GM18505 (cell line): ENCODE data around the gene ADAMTS12.
A peak's percentile ranks its signal among the peaks of the same experiment; 100 is the strongest.

Source experiments
- ATAC-seq: cut with Tn5 transposase; IDR thresholded peaks from one replicate; pipeline ENCODE4 v1.9.1; 2021; ENCODE audit not compliant: unreplicated experiment
- POLR2A ChIP-seq: IDR thresholded peaks from 4 replicates; pipeline ENCODE4 v1.6.1; 2011; ENCODE audit warnings: borderline replicate concordance; ENCODE audit not compliant: insufficient read depth, insufficient read length; ENCODE audit errors: extremely low read depth

ADAMTS12 gene

DNA sequence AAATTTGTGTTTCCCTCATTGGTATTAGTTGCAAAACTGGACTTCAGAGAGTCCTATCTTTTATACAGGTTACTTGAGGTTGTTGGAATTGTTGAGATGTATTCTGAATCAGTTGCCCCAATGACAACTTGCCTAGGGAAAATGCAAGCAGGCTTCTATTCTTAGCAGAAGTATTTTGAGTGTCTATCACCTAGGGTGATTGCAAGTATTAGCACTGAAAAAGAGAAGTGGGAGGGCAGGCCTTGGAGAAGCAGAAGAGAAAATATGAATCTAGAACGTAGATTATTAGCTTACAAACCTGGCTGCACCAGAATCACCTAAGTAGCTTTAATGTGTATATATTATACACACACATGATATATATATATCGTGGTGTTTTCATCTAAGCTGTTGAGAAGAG is 43.2 kb downstream of the ADAMTS12 start:
- ATAC-seq: peak; percentile 24
- no peak for TF ChIP-seq POLR2A

DNA sequence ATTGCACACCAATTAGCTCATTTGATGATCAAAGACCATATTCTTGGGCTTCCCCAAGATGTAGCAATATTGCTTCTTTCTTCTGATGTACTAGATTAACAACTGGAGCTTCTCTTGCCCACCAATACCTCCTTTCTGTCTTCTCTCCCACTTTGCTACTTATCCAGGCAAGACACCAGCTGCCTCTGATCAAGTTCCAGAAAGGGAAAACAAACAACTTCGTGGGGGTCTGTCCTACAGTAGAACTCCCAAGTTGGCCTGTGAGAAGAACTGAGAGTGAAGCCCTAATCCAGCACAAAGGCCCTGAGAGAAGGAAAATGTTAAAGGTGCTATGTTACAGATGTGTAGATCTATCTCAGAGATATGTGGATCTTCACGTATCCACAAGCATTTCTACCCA is 44.9 kb downstream of the ADAMTS12 start:
- ATAC-seq: no peak
- no peak for TF ChIP-seq POLR2A

DNA sequence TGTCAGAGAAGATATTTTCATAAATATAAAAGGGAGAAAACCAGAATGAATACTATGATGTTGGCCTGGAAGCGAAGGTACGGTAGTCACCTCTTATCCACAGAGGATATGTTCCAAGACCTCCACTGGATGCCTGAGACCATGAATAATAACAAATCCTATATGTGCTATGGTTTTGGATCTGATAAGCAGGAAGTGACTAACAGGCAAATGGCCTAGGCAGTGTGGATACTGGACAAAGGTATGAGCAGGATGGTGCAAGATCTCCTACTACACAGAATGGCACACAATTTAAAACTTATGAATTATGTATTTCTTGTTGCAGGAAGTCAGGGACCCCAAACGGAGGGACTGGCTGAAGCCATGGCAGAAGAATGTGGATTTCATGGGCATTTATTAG is 48.2 kb downstream of the ADAMTS12 start:
- no peak for ATAC-seq

DNA sequence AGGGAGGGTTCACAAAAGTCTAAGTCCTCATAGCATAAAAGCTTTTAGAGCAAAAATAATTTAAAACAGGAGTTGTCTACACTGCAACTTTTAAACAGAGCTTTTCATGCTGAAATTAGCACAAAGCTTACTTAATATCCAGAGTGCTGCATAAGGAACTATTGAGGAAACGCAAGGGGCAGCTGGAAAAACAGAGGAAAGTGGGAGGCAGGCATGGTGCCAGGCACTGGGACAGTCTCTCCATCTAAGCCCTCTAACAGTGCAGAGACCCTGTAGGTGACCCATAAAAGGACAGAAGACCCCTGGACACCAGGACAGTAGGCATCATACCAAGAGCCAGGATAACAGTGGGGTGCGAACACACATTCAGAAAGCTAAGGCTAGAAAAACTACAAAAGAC is 49.3 kb downstream of the ADAMTS12 start:
- ATAC-seq: no peak
- TF ChIP-seq POLR2A: no peak

More for the DNA sequence above, 48.2 kb downstream of the ADAMTS12 start:
- no peak for TF ChIP-seq POLR2A

DNA sequence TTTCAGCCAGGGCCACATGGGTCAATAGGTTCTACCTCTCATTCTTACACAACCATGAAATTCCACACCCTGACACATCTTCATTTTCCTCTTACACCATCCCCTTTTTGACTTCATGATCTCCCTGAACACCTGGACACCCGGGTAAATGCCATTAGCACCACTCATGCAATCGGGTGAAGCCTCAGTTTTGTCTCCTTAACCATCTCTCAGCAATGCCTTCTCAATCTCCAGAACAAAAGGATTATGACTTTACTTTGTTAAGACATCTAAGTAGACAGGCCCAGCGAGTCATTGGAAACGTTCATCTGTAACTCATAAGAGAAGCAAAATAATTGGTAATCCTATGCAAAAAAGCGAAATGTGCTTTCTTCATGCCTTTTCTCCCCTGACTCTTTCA is 49.9 kb downstream of the ADAMTS12 start:
- ATAC-seq: no peak
- TF ChIP-seq POLR2A: no peak

DNA sequence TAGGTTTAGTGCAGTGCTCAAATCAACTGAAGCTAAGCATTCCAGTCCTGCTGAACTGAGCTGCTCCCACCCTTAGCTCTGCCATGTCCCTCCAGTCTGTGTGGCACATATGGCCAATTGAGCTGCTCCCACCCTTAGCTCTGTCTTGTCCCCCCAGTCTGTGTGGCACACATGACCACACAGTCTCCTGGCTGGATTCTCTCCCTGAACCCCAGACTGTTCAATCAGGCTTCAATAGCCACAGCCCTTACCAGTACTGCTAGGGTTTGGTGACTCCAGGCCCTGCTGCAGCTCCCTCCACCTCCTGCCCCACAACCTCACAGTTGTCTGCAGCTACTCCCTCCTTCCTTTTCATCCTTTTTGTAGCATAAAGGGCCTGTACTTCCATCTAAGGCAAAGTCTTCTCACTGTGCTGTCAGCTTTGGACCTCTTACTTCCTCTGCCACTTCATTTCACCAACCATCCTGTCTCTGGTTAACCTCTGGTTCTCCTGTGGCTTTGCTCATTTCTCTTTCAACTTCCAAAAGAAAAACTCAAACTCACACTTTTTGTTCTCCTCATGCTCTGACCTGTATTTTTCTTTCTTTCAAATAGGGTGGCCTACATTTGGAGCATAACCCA is 50.8 kb downstream of the ADAMTS12 start:
- TF ChIP-seq POLR2A: no peak
- peak; percentile 75 for ATAC-seq

DNA sequence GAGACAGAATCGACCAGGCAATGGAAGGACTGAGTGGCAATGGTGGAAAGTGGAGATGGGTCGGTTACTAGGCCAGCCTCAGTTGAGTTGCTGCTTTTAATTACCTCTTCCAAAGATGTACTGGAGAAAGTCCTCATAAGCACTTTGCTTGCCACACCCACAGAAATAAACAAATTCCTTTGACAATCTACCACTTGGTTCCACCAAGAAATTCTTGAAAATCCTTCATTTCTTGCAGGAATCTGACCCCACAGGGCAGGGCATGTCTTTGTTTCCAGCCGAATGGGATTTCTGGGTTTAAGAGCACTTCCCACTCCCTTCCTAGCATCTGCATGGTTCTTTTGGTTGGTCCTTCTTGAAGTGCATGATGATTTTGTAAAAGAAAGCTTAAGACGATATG is 54.5 kb downstream of the ADAMTS12 start:
- ATAC-seq: no peak
- TF ChIP-seq POLR2A: no peak

DNA sequence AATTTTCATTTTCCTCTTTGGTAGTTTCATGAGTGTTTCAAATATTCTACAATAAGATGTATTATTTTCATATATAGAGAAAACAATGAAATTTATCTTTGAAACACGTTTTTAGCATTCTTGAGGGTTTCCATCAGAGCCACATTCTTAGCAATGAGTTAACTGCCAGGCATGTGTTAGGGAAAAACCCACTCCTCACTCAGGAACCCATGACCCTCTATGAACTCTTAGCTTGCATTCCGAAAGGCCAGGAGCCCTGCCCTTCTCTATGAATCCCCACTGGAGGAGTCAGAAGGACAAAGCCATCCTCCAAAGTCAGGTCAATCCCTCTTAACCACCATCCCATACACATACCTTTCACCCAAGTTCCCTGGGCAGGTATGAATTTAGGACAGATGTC is 57.5 kb downstream of the ADAMTS12 start:
- ATAC-seq: no peak
- TF ChIP-seq POLR2A: no peak

DNA sequence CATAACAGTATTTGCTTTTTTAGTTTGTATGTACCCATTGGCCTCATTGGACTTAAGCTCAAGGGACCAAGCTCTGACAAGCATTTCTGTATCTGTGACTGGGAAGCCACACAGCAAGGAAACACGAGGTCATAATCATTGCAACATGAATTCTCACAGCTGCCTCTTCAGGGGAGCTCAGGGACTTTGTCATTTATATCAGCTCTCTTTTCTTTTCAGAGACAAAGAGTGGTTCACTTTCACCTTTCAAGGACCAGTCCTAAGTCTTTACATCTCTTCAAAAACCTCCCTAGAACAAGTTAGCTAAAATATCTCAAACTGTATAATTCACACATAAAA is 58.6 kb downstream of the ADAMTS12 start:
- ATAC-seq: no peak
- TF ChIP-seq POLR2A: no peak

DNA sequence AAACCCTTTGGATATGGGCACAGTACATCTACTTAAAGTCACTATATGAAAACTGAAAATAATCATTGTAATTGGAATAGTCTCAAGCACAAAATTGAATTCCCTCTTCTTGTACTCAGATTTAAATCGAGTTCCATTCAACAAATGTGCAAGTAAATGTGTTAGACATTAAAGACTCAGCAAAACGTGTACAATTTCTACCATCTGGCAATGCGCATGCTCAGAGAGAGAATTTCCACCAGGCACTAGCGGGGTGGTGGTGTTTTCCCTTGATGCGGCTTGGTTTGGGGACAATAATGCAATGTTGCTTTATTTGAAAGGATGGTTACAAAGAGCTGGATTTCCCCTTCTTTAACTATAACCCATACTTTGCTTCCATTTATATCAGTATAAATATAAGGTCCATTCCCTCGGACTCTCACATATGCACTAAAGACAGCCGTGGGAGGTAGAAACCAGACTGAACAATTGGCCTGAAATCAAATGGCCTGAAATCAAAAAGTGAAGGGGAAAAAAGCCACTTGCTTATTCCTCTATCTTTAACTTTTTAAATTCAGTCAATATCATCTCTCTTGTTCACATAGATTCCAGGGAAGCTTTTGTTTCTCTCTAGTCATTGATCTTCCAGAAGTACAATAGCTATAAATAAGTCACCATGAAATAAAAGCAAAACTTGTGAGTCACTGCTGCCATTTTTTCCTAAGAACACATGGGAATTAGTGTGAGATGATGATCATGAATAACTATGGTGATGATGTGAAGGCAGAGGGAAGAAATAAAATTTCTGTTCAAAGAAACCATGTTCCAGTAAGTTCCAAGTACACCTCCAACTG is 59.2 kb downstream of the ADAMTS12 start:
- ATAC-seq: no peak
- TF ChIP-seq POLR2A: no peak

DNA sequence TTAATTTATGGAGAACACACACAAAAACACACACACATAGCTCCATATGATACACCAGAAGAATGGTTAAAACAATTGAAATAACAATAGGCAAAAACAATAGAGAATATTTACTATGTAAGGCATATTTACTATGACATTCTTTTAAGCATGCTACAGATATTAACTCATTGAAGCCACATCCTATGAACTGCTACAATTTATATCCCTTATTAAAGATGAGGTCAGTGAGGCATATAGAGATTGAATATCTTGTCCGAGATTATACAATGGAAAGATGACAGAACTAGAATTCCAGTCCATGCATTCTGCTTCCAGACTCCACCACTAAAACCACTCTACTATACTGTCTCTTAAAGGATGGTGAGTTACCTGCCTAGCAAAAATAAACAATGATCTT is 60.7 kb downstream of the ADAMTS12 start:
- no peak for ATAC-seq
- no peak for TF ChIP-seq POLR2A

DNA sequence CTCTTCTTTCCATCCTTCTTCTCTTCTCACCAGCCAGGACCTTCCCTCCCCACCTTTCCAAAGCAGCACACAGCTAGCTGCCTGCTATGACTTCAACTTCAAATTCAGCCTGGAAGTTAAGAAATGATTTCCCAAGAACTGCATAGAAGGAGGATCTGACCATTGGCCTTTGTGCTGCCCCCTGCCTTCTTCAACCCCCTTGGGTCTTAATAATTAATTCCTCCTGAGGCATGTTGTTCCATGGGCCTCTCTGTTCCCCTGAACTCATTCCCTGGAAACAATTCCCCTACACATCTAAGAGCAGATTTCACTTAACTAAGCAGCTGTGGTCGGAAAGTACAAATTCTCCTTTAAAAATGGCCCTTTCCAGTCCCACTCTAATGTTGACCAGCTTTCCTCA is 62.4 kb downstream of the ADAMTS12 start:
- no peak for ATAC-seq
- no peak for TF ChIP-seq POLR2A

DNA sequence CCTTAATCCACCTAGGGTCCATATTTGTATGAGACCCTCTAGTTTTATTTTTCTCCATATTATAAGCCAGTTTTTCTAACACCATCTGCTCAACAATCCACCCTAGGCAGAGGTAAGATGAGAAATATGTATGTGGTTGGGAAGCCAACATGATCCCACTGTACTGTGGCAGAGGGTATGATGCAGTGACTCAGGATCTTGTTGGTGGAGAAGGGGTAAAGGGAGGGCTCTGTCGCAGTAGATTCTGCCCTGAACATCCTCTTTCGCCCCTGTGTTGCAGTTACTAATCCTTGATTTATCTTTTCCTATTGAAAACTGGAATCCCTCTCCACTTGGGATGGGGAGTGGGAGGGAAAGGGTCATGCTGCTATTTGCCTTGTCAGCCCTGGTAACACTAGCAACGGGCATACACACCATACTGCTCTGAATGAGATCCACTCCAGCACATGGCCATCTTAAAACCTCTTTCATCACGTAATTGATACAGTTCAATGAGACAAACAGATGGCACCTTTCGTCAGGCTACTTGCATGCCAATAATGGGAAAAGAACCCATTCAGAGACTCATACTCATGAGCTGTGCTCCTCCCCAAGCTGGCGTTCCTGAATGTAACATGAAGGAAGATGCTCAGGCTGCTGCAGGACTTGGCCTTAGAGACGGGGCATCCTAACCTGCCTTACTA is 63.0 kb downstream of the ADAMTS12 start:
- no peak for ATAC-seq

DNA sequence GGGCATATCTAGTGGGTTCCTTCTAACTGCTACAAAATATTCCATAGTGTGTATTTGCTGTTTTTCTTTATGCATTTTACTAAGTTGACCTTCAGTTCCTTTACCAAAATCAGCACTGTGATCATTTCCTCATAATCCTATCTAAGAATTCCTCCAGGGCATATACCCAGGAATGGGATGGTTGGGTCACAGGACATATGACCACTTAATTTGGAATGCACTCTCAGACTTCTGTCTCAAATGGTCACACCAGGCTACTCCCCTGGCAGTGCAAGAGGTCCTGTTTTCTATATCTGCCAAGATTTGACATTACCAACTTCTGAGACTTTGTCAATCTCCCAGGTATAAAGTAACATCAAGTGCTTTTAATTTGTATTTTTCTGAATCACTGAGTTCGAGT is 63.9 kb downstream of the ADAMTS12 start:
- ATAC-seq: no peak
- no peak for TF ChIP-seq POLR2A

More for the DNA sequence above, 63.0 kb downstream of the ADAMTS12 start:
- no peak for TF ChIP-seq POLR2A
